LNCaP clone FGC (cell line): ENCODE measurements around the gene GAL.

Source experiments
- DNase-seq: peaks from one replicate; pipeline ENCODE4 v3.0.0-alpha.2; 2011; ENCODE audit warnings: low read depth
- H3K4me3 ChIP-seq: 2 replicates; pipeline ENCODE4 v1.5.1; 2011; ENCODE audit warnings: mild to moderate bottlenecking, low read depth, low read length, control low read depth
- TF ChIP-seq, protein P1 (sequence below): IDR thresholded peaks from 2 replicates; pipeline ENCODE4 v1.5.1; 2012; ENCODE audit warnings: mild to moderate bottlenecking; ENCODE audit not compliant: control insufficient read depth, insufficient read depth; ENCODE audit errors: extremely low read depth

GAL gene

DNA sequence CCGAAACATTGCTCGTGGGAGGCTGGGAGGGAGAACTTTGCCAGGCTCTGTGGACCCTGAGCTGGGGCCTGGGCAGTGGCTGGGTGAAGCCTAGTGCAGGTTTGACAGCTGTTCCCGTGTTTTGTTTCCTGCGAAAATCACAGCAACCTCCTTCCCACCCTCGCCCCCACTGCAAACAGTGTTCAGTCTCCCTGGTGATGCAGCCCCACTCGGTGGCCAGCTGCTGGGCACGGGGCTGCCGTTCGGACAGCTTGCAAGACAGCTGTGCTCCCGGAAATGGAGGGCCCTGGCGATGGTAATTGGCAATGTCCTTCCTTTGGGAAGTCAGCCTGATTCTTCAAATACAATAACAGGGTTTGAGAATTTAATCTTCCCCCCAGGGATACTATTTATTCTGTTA lies 10.4 kb upstream of the GAL start:
- H3K4me3 ChIP-seq, result no peak overlapping the region
- no peak for DNase-seq
- TF ChIP-seq, protein P1, sequence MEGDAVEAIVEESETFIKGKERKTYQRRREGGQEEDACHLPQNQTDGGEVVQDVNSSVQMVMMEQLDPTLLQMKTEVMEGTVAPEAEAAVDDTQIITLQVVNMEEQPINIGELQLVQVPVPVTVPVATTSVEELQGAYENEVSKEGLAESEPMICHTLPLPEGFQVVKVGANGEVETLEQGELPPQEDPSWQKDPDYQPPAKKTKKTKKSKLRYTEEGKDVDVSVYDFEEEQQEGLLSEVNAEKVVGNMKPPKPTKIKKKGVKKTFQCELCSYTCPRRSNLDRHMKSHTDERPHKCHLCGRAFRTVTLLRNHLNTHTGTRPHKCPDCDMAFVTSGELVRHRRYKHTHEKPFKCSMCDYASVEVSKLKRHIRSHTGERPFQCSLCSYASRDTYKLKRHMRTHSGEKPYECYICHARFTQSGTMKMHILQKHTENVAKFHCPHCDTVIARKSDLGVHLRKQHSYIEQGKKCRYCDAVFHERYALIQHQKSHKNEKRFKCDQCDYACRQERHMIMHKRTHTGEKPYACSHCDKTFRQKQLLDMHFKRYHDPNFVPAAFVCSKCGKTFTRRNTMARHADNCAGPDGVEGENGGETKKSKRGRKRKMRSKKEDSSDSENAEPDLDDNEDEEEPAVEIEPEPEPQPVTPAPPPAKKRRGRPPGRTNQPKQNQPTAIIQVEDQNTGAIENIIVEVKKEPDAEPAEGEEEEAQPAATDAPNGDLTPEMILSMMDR, result no peak

DNA sequence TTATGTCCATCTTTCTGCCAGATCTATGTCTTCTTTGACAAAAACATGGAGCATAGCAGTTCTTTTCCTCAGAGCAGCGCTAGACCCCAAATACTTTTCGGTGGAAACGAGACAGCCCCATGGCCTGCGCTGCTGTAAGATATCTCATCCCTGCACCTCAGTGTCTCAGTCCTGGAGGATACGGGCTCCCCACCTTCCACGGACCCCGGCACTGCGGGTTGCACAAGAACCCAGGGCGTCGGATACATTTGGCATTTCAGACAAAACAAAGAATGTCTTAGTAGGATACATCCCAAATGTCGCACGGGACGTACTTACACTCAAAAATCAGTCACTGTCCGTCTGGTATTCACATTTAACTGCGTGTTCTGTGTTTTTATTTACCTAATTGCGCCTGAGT lies 9.9 kb upstream of the GAL start:
- DNase-seq, result no peak
- H3K4me3 ChIP-seq, result no peak overlapping the region
- TF ChIP-seq, protein P1, result no peak

DNA sequence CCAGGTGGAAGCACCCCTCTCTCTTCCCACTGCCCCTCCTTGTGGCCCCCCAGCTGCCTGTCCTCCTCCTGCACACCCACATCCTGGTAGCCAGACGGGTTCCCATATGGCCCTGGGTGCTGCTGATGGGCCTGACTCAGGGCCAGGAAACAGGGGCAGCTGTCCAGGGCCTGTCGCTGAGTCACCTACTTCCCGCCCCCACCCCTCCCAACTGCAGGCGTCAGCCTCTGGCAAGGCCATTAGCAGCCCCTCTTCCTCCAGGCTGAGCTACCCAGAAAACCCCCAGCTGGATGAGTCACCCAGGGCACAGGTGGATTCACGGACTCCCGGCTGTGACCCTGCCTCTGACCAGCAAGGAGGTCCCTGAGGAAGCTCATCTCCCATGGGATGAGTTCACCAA lies 6.9 kb upstream of the GAL start:
- DNase-seq, result no peak
- TF ChIP-seq, protein P1, result no peak
- H3K4me3 ChIP-seq, result no peak overlapping the region

DNA sequence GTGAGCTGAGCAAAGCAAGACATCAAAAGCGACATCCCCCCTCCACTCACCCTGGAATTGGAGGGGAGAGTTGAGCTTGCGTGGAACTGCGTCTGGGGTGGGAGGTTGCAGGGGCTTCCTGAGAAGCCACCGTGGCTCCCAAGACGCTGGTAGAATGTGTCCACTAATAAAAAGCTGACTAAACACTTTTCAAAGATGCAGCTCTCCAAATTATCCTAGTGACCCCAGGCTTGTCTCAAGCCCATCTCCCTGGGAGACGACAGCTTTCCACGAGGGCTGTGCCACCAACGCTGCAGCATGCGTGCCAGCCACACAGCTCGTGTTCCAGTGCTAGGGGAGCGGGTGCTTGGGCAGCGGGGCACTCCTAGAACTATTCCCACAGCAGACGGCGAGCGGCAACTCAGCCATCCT lies 6.3 kb upstream of the GAL start:
- H3K4me3 ChIP-seq, result no peak overlapping the region
- no peak for DNase-seq
- TF ChIP-seq, protein P1, result no peak

DNA sequence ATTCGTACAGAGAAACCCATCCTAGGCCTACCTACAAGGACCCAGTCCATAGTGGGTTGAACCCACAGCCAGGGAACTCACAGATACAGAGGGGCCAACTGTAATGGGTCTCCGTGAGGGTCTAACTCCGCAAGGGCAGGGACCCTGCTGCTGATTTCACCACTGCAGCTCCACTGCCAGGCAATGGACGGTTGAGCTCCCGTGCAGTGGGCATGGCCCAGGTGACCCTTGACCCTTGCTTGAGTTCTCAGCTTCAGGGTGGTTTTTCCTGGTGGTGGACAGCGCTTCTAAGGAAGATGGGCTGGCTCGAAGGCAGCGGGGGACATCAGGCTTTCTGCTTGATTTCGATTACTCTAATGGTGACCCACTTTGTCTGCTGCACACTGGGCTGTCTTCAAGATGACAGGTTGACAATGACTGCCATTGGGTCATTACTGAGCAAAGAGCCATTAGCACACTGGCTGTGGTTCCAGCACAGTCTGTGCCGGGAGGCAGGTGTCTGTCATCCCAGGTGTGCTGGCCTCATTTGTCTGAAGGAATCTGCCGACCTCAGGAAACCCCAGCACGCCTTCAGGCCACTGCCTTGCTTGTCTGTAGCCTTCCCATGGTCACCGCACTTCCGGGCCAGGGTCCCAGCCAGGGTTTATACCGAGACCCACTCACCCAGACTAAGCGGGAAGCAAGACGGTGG lies 3.7 kb upstream of the GAL start:
- TF ChIP-seq, protein P1, result no peak
- no peak overlapping the region for H3K4me3 ChIP-seq
- DNase-seq, result no peak

DNA sequence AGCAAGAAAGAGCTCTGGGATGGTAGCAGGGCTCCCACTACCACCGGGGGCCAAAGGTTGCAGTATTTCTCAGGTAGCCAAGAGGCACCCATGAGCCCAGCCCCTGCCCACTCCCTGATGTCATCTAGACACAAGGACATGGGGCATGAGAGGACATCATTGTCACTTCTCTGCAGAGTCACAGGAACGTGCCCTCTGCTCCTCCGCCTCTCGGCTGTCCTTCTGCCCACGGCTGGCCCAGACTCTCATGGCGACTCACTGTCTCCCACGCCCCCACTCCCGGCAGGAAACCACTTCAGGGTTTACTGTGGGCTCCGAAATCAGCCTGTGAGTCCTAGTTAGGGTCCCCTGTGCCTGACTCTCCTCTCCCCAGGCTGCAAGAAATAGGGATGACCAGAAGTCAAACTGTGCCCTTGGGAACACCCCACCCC lies 1.8 kb upstream of the GAL start:
- no peak for DNase-seq
- no peak overlapping the region for H3K4me3 ChIP-seq
- TF ChIP-seq, protein P1, result no peak

DNA sequence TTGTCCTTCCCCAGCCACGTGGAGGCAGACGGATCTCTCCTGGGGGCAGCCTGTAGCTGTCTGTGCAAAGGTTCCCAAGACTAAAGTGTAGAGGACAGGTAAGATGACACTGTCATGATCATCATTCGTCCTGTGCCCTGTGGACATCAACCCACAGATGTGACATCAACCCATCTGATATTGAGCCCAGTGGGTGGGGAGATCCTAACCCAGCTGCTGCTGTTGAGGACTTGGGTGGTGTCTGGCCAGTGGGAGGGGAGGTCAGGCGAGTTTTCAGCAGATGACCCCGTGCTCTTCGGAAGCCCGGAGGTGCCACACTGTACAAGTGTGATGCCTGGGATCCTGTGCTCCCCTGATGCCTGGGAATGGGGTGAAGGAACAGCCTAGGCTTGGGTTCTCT lies 1.2 kb upstream of the GAL start:
- no peak for DNase-seq
- H3K4me3 ChIP-seq, result no peak overlapping the region
- TF ChIP-seq, protein P1, result no peak
